Measurements from ENCODE around the gene EVPLL.
A peak's percentile ranks its signal among the peaks of the same experiment; 100 is the strongest.
"Not testable (repeated sequence)": the region's sequence is repeated elsewhere in the genome, so short reads cannot be mapped to it uniquely, and the experiment has no call there.

Gene EVPLL

GRCh38 chr17:18377437-18378204, at the start of gene EVPLL:
EVPLL (plus strand) TSS chr17:18377778; CDS start chr17:18380938, 3,160 bp downstream.
- no peak for DNase-seq

DNA sequence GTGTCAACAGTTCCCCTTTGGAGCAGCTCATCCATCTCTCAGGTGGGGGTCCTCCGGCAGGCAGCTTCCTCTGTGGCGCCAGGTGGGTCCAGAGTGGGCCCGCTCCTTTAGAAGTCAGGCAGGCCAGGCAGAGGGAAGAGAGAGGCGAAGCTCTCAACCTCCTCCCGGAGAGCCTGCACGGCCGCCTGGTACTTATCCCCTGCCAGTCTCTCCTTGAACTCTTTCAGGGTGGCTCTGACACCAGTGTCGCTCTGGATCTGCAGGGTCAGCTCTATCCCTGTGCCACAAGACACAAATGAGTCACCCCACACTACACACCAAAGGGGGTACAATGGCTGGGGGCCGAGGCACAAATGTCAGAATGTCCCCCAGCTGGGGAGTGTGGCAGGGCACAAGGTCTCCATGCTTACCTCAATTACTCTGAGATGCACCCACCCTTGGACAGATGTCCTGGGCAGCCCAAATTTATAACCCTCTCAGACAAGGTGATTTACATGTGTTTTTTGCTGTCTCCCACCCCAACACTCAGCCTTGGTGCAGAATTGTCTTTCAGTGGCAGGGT, 48.9 kb upstream of the EVPLL start:
- no peak for DNase-seq

- no peak for DNase-seq
These were observed 45.7 kb upstream of the EVPLL start for GRCh38 chr17:18331879-18332278.

- DNase-seq: no peak
These were observed 44.6 kb upstream of the EVPLL start for GRCh38 chr17:18332909-18333489.

- not testable (repeated sequence) for DNase-seq
These were observed 39.4 kb upstream of the EVPLL start for GRCh38 chr17:18338158-18338557.

DNA sequence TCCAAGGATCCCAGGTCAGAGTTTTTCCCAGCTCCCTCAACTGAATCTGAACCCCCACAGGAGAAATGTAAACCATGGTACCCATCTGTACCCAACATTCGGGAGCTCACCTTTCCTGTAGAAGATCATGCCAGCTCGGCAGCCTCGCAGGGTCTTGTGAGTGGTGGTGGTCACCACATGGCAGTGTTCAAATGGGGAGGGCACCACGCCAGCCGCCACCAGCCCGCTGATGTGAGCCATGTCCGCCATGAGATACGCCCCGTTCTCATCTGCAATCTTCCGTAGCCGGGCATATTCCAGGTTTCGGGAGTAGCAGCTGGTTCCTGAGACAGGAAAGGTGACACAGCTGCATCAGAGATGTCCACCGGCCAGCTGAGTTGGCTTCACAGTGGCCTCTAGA, 37.6 kb upstream of the EVPLL start:
- DNase-seq: no peak

DNA sequence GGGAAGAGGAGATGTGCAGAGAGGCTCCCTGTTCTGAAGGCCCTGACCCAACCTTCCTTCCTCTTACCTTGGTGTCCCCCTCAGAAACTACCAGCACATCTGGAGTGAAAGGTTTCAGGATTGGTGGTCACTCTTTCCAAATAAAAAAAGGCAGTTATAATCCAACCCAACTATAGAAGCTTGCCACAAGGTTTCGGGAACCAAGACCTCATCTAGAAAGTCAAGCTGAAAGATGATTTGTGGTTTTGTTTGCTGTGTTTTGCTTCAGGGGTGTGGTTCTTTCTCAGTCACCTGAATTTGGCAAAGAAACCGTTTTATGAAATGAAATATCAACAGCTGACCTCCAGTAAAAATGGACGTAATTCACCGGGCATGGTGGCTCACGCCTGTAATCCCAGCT, 33.6 kb upstream of the EVPLL start:
- DNase-seq: no peak

DNA sequence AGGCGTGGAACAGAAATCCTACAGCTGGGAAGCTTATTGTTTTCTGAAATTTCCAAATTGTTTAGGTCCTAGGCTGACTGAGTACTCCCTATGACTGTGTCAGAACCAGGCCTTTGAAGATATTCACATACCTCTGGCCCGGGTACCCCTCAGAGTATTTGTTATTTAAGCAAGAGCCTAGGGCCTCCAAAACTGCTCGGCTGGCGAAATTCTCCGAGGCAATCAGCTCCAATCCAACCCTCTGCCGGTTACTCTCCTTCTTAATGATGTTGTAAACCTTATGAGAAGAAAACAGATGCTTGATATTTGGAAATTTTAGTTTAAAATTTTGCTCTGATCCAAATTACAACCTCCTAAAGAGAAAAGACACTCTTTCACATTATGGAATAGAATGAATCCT, 24.0 kb upstream of the EVPLL start:
- DNase-seq: no peak

- no peak for DNase-seq
These were observed 21.0 kb upstream of the EVPLL start for GRCh38 chr17:18356624-18357023.

DNA sequence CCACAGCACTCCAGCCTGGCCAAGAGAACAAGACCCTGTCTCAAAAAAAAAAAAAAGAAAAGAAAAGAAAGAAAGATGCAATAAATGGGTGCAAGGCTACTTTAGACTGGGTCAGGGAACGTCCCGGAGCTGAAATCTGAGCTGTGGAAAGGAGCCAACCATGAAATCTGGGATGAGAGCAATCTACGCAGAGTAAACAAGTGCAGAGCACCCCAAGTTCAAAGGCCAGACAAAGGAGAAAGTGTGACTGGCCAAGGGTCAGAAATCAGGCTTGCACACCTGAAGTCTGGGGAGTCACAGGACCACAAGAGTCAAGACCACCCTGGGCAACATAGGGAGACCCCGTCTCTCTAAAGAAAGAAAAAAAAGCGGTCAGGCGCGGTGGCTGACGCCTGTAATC, 17.1 kb upstream of the EVPLL start:
- DNase-seq: no peak

DNA sequence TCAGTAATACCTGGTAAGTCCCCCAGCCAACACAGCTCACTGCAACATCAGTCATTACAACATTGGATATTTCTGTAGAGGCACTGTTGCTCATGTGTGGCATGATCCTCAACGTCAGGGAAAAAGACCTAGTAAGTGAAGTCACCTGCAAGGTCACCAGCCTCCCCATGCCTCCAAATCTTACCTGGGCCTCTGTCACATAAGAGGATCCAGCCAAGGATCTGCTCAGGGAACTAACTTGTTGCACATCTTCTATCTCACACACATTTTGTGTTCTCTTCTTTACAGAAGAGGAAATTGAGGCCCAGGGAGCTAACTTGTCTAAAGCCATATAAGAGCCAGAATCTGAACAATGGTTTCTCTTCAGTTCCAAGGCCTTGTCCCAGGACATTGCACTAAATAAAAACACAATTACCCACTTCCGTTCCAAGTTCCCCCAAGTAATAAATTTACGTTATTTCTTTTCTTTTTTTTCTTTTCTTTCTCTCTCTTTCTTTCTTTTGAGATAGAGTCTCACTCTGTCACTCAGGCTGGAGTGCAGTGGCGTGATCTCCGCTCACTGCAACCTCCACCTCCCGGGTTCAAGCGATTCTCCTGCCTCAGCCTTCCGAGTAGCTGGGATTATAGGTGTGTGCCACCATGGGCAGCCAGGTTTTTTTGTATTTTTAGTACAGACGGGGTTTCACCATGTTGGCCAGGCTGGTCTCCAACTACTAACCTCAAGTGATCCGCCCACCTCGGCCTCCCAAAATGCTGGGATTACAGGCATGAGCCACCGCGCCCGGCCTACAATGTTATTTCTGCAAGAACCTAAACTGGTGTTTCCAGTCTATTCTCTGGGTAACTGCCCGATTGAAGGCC, 15.5 kb upstream of the EVPLL start:
- no peak for DNase-seq

DNA sequence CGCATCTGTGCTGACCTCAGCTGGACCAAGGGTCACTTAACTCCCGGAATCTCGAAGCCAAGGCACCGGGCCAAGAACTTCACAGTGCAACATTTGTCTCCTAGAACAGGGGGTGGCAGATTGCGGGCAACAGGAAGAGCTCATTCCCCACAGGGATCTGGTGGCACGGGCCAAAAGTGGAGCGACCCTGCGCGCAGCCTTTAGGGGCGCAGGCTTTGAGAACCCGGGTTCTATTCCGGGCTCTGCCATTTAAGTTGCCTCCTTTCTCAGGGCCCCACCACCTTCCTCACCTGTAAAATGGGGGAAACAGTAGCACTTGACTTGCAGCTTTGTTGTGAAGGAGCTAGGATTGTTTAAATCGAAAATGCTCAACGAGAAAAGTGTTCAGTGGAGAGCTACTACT, 14.9 kb upstream of the EVPLL start:
- DNase-seq: peak; percentile 4

GRCh38 chr17:18363101-18364049, 14.2 kb upstream of the EVPLL start, which contains the start of gene SHMT1:
SHMT1 (minus strand) TSS chr17:18363550; CDS start chr17:18355981, 7,569 bp downstream.
- peak; percentile 92 for DNase-seq

DNA sequence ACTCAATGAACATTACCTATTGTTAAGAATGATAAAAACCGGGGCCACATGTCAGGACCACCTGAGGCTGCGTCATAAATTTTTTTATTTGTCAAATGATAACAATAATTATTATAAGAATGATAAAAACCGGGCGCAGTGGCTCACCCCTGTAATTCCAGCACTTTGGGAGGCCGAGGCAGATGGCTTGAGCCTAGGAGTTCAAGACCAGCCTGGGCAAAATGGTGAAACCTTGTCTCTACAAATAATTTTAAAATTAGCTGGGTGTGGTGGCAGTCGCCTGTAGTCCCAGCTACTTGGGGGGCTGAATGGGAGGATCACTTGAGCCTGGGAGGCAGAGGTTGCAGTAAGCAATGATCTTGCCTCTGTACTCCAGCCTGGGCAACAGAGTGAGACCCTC, 13.4 kb upstream of the EVPLL start:
- no peak for DNase-seq

DNA sequence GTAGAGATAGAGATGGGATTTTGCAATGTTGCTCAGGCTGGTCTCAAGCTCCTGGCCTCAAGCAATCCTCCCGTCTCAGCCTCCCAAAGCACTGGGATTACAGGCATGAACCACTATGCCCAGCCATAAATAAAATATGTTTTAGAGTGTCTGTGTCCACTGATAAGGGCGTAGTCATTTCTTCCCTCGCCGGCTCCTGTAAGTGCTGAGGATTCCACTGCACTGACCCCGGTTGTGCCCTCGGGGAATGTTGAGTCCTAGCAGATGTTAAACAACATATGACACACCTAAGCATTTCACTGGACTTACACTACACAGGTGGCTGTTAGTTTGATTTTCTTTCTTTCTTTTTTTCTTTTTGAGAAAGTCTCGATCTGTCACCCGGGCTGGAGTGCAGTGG, 8.6 kb upstream of the EVPLL start:
- DNase-seq: no peak

GRCh38 chr17:18370761-18371160, 6.8 kb upstream of the EVPLL start:
- DNase-seq: no peak

- no peak for DNase-seq
These were observed 6.1 kb upstream of the EVPLL start for GRCh38 chr17:18371455-18371854.

- not testable (repeated sequence) for DNase-seq
These were observed 4.4 kb upstream of the EVPLL start for GRCh38 chr17:18373181-18373580.

- no peak for DNase-seq
These were observed 3.4 kb upstream of the EVPLL start for GRCh38 chr17:18374216-18374615.

- DNase-seq: no peak
These were observed 577 bp downstream of the EVPLL start for GRCh38 chr17:18378205-18378505.

DNA sequence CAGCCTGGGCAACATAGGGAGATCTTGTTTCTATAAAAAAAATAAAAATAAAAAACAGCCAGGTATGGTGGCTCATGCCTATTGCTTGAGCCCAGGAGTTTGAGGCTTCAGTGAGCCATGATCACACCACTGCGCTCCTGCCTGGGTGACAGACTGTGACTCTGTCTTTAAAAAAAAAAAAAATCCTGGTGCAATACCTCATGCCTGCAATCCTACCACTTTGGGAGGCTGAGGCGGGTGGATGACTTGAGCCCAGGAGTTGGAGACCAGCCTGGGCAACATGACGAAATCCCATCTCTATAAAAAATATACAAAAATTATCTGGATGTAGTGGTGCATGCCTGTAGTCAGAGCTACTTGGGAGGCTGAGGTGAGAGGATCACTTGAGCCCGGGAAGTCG, 1.0 kb downstream of the EVPLL start:
- not testable (repeated sequence) for DNase-seq

Data from activated naive CD4-positive, alpha-beta T cell treated with Interleukin-2 at 50 U/mL for 16 hours (primary cell).